MM.1S (cell line): ENCODE results near the gene ADGRE2.

Source experiments
- CTCF ChIP-seq: fragments of 300-600 bp; sonication (generic); IDR thresholded peaks from 2 replicates; pipeline ENCODE4 v1.5.1; 2016; ENCODE audit warnings: antibody characterized with exemption, low read length, mixed read lengths
- EZH2 ChIP-seq: fragments of 300-600 bp; sonication (generic); optimal IDR thresholded peaks from 2 replicates; pipeline ENCODE3; 2017; ENCODE audit warnings: low read depth, mild to moderate bottlenecking, antibody characterized with exemption, low read length, mixed read lengths
- EZH2phosphoT487 ChIP-seq: fragments of 300-600 bp; sonication (generic); IDR thresholded peaks from 2 replicates; pipeline ENCODE4 v1.6.1; 2018; ENCODE audit warnings: antibody characterized with exemption, low read length

DNA sequence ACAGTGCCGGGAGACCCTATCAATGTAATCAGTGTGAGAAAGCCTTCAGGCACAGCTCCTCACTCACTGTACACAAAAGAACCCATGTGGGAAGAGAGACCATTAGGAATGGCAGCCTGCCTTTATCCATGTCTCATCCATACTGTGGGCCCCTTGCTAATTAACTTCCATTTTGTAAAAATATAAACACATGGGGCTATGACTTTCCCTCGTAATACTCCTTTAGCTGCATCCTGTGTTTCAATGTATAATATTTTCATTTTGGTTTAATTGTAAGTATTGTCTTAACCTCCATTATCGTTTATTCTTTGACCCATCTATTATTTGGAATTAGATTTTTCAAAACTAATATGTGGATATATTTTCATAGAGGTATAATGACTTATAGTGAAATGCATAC is 59.2 kb downstream of the ADGRE2 start:
- TF ChIP-seq CTCF (no peak), EZH2phosphoT487 (no peak), EZH2 (no peak)
